ENCODE measurements around the gene ERBB4. TPM values are rescaled to one million over a fixed set of nuclear protein-coding genes. Genes with fewer than 3 reads are reported as not detected.

ERBB4 gene
- total and polyA plus RNA-seq, 7 experiments from 2014 or later = not detected

DNA sequence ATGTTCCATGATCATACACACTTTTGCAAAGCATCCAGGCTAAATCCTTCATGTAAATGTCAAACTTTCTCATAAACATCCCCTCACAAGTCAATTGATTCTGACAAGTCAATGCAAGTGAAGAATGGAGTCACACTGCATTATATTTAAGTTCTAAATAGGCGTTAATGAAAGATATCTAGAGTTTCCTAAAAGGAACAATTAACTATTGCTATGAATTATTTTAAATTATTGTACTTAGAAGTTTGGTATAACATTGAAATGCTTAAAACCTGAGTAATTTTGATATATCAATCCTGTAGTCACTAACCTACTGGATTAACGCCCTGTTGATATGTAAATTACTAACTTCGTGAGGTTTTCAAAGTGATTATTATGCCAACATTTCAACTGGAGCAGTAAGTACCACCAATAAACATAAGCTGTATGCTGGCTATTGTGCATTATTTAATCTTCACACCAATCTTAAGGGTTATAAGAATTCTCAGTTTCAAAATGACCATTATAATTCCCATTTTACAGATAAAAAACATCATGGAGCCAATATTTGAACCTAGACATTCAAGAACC lies 884.3 kb downstream of the ERBB4 start:
- CTCF ChIA-PET = no interaction called here
- H3K27me3 Mint-ChIP-seq = no peaks in the 10 kb centered on the region
- no peaks in the 10 kb centered on the region for H3K36me3 ChIP-seq (ENCODE audit: control insufficient read depth in 2 of 3, insufficient read depth in 3 of 3, low read length in 3 of 3)
- no peak overlapping the region for H3K4me3 ChIP-seq (ENCODE audit: low read length)
- H3K4me3 Mint-ChIP-seq = no peak overlapping the region
- no peak overlapping the region for H3K27ac Mint-ChIP-seq
- POLR2A ChIA-PET = no interaction called here
- no peaks in the 10 kb centered on the region for H3K27me3 ChIP-seq (ENCODE audit: control insufficient read depth in 2 of 2, insufficient read depth in 2 of 2, low read length in 2 of 2)
- DNase-seq (no peak), ATAC-seq (no peak)
- H3K4me1 Mint-ChIP-seq = no peaks in the 10 kb centered on the region
- intact Hi-C loops (cut with micrococcal nuclease) = no loop called here
- H3K9me3 ChIP-seq (ENCODE audit: control insufficient read depth in 2 of 3, low read length in 3 of 3) = no peaks in the 10 kb centered on the region
- no peak overlapping the region for H3K27ac ChIP-seq (ENCODE audit: low read depth, low read length)
- peaks cover 0 to 10% (median 0%) of the 10 kb centered on the region in 11 donors for H3K9me3 Mint-ChIP-seq
- H3K4me1 ChIP-seq (ENCODE audit: control insufficient read depth in 2 of 2, insufficient read depth in 2 of 2, low read length in 2 of 2) = no peaks in the 10 kb centered on the region
- no peaks in the 10 kb centered on the region for H3K36me3 Mint-ChIP-seq

DNA sequence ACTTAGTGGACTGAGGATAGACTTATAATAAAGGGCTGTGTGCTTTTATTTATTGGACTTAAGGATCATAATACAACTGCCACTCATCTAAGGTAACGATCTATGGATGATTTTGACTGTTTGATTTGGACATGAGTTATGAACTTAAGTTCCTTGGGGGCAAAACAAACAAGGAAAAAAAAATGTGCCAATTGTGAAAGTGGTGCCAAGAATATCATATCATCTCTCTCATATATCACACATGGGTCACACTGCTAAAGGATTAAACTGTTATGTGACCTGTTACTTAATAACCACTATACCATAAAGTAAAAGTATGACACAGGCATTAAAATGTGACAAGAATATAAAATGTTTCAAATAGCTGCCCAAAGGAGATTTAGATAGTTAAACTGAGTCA lies 886.3 kb downstream of the ERBB4 start:
- no peaks in the 10 kb centered on the region for H3K4me1 ChIP-seq (ENCODE audit: control insufficient read depth in 2 of 2, insufficient read depth in 2 of 2, low read length in 2 of 2)
- H3K27me3 ChIP-seq (ENCODE audit: control insufficient read depth in 2 of 2, insufficient read depth in 2 of 2, low read length in 2 of 2) = no peaks in the 10 kb centered on the region
- peaks cover 0 to 11% (median 0%) of the 10 kb centered on the region in 11 donors for H3K9me3 Mint-ChIP-seq
- intact Hi-C loops (cut with micrococcal nuclease) = no loop called here
- no peak overlapping the region for H3K27ac ChIP-seq (ENCODE audit: low read depth, low read length)
- no peaks in the 10 kb centered on the region for H3K9me3 ChIP-seq (ENCODE audit: control insufficient read depth in 2 of 3, low read length in 3 of 3)
- H3K36me3 ChIP-seq (ENCODE audit: control insufficient read depth in 2 of 3, insufficient read depth in 3 of 3, low read length in 3 of 3) = no peaks in the 10 kb centered on the region
- no peak for ATAC-seq
- H3K36me3 Mint-ChIP-seq = no peaks in the 10 kb centered on the region
- H3K4me3 ChIP-seq (ENCODE audit: low read length) = no peak overlapping the region
- H3K27ac Mint-ChIP-seq = no peak overlapping the region
- ChIA-PET CTCF (no interaction called here), POLR2A (no interaction called here)
- no peak for DNase-seq
- H3K27me3 Mint-ChIP-seq = no peaks in the 10 kb centered on the region
- H3K4me1 Mint-ChIP-seq = no peaks in the 10 kb centered on the region
- H3K4me3 Mint-ChIP-seq = no peak overlapping the region

DNA sequence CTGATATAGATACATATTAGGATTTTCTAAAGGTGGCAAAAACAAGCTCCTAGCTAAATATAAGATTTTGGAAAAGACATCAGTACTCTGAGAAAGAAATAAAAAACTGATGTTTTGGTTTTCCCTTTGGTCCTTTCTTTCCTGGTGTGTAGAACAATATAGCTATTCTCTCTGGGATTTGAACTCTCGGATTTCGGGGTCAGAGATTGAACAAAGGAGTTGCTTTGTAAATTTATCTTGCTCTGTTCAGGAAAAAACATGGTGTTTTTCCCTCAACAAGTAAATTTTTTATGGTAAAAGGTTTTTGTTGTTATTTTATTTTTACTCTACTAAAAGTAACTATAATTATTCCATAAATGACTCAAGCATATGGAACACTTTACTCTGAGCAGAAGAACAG lies 889.3 kb downstream of the ERBB4 start:
- no peak for ATAC-seq
- H3K27me3 Mint-ChIP-seq = no peaks in the 10 kb centered on the region

DNA sequence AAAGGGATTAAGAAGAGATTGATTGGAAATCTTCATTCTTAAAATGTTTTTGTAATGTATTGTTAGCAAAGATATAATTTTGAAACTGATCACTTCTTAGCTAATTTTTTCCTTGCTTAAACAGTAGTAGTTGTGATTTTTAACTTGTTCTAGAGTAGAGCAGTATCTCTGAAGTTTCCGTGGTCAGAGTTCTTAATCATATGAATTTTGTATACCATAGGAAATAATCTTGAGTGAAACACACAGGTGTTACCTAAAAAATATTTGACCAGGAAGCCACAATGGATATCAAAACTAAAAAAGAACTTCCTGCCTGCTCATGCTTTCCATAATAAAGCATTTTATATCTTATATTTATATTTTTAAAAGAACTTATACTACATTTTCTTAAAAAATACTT lies 907.1 kb downstream of the ERBB4 start:
- no peak overlapping the region for H3K4me3 Mint-ChIP-seq
- ChIA-PET POLR2A (no interaction called here), CTCF (no interaction called here)
- no peaks in the 10 kb centered on the region for H3K4me1 Mint-ChIP-seq
- Histone ChIP-seq H3K36me3 (ENCODE audit: control insufficient read depth in 2 of 3, insufficient read depth in 3 of 3, low read length in 3 of 3) (no peaks in the 10 kb centered on the region), H3K27ac (ENCODE audit: low read depth, low read length) (no peak overlapping the region), H3K4me3 (ENCODE audit: low read length) (no peak overlapping the region), H3K4me1 (ENCODE audit: control insufficient read depth in 2 of 2, insufficient read depth in 2 of 2, low read length in 2 of 2) (no peaks in the 10 kb centered on the region), H3K9me3 (ENCODE audit: control insufficient read depth in 2 of 3, low read length in 3 of 3) (no peaks in the 10 kb centered on the region), H3K27me3 (ENCODE audit: control insufficient read depth in 2 of 2, insufficient read depth in 2 of 2, low read length in 2 of 2) (no peaks in the 10 kb centered on the region)
- no peaks in the 10 kb centered on the region for H3K36me3 Mint-ChIP-seq
- H3K9me3 Mint-ChIP-seq = peaks cover 0 to 5% (median 3%) of the 10 kb centered on the region in 11 donors
- ATAC-seq (no peak), DNase-seq (no peak)
- no peak overlapping the region for H3K27ac Mint-ChIP-seq
- intact Hi-C loops (cut with micrococcal nuclease) = no loop called here
- H3K27me3 Mint-ChIP-seq = no peaks in the 10 kb centered on the region

More for the DNA sequence above, 889.3 kb downstream of the ERBB4 start:
- H3K27me3 ChIP-seq (ENCODE audit: control insufficient read depth in 2 of 2, insufficient read depth in 2 of 2, low read length in 2 of 2) = no peaks in the 10 kb centered on the region
- intact Hi-C loops (cut with micrococcal nuclease) = no loop called here
- no peaks in the 10 kb centered on the region for H3K36me3 ChIP-seq (ENCODE audit: control insufficient read depth in 2 of 3, insufficient read depth in 3 of 3, low read length in 3 of 3)
- Mint-ChIP-seq H3K9me3 (peaks cover 0 to 5% (median 0%) of the 10 kb centered on the region in 11 donors), H3K27ac (no peak overlapping the region), H3K4me3 (no peak overlapping the region), H3K36me3 (no peaks in the 10 kb centered on the region), H3K4me1 (no peaks in the 10 kb centered on the region)
- no peak overlapping the region for H3K4me3 ChIP-seq (ENCODE audit: low read length)
- no peaks in the 10 kb centered on the region for H3K9me3 ChIP-seq (ENCODE audit: control insufficient read depth in 2 of 3, low read length in 3 of 3)
- no peaks in the 10 kb centered on the region for H3K4me1 ChIP-seq (ENCODE audit: control insufficient read depth in 2 of 2, insufficient read depth in 2 of 2, low read length in 2 of 2)
- ChIA-PET CTCF (no interaction called here), POLR2A (no interaction called here)
- no peak for DNase-seq
- no peak overlapping the region for H3K27ac ChIP-seq (ENCODE audit: low read depth, low read length)

DNA sequence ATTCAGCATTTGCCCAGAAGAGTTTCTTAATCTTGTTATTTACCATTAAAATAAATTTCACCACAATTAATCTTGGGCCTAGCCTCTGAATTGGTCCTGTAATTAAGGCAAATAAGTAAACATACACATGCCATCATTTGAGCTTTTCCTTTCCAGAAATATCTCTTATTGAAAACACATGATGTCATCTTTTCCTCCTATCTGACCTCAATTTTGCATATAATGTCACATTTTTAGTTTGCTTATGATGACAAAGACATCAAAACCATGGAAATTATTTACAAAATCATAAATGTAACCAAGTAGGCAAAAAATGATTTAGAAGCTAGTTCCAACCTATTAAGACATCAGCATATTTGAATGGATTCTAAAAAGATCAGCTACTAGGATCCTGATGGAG lies 915.5 kb downstream of the ERBB4 start:
- Histone ChIP-seq H3K27me3 (ENCODE audit: control insufficient read depth in 2 of 2, insufficient read depth in 2 of 2, low read length in 2 of 2) (no peaks in the 10 kb centered on the region), H3K9me3 (ENCODE audit: control insufficient read depth in 2 of 3, low read length in 3 of 3) (no peaks in the 10 kb centered on the region), H3K4me1 (ENCODE audit: control insufficient read depth in 2 of 2, insufficient read depth in 2 of 2, low read length in 2 of 2) (no peaks in the 10 kb centered on the region), H3K36me3 (ENCODE audit: control insufficient read depth in 2 of 3, insufficient read depth in 3 of 3, low read length in 3 of 3) (no peaks in the 10 kb centered on the region), H3K27ac (ENCODE audit: low read depth, low read length) (no peak overlapping the region), H3K4me3 (ENCODE audit: low read length) (no peak overlapping the region)
- no peak for DNase-seq
- CTCF ChIA-PET = no interaction called here
- intact Hi-C loops (cut with micrococcal nuclease) = no loop called here
- no peak overlapping the region for H3K27ac Mint-ChIP-seq
- H3K27me3 Mint-ChIP-seq = no peaks in the 10 kb centered on the region
- no peaks in the 10 kb centered on the region for H3K36me3 Mint-ChIP-seq
- H3K4me3 Mint-ChIP-seq = no peak overlapping the region
- H3K4me1 Mint-ChIP-seq = no peaks in the 10 kb centered on the region
- POLR2A ChIA-PET = no interaction called here
- peaks cover 0 to 10% (median 0%) of the 10 kb centered on the region in 11 donors for H3K9me3 Mint-ChIP-seq
- ATAC-seq = no peak

DNA sequence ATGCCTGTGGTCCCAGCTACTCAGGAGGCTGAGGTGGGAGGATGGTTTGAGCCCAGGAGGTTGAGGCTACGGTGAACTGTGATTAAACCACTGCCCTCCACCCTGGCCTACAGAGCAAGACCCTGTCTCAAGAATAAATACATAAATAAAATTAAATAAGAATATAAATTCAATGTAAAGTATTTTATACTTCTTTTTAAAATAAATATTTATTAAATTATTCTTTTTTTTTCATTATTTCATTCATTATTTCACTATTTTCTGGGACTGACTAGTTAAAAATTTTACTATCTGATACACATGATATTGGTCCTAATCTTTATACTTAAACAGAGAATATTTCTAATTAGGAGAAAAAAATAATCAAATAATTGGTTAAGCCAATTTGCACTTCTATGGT lies 917.6 kb downstream of the ERBB4 start:
- H3K4me3 ChIP-seq (ENCODE audit: low read length) = no peak overlapping the region
- DNase-seq (no peak), ATAC-seq (no peak)
- Mint-ChIP-seq H3K36me3 (no peaks in the 10 kb centered on the region), H3K27ac (no peak overlapping the region), H3K4me1 (no peaks in the 10 kb centered on the region), H3K9me3 (peaks cover 0 to 8% (median 0%) of the 10 kb centered on the region in 11 donors), H3K4me3 (no peak overlapping the region), H3K27me3 (no peaks in the 10 kb centered on the region)
- no peaks in the 10 kb centered on the region for H3K27me3 ChIP-seq (ENCODE audit: control insufficient read depth in 2 of 2, insufficient read depth in 2 of 2, low read length in 2 of 2)
- H3K27ac ChIP-seq (ENCODE audit: low read depth, low read length) = no peak overlapping the region
- CTCF ChIA-PET = no interaction called here
- POLR2A ChIA-PET = no interaction called here
- no peaks in the 10 kb centered on the region for H3K9me3 ChIP-seq (ENCODE audit: control insufficient read depth in 2 of 3, low read length in 3 of 3)
- no peaks in the 10 kb centered on the region for H3K36me3 ChIP-seq (ENCODE audit: control insufficient read depth in 2 of 3, insufficient read depth in 3 of 3, low read length in 3 of 3)
- intact Hi-C loops (cut with micrococcal nuclease) = no loop called here
- H3K4me1 ChIP-seq (ENCODE audit: control insufficient read depth in 2 of 2, insufficient read depth in 2 of 2, low read length in 2 of 2) = no peaks in the 10 kb centered on the region

DNA sequence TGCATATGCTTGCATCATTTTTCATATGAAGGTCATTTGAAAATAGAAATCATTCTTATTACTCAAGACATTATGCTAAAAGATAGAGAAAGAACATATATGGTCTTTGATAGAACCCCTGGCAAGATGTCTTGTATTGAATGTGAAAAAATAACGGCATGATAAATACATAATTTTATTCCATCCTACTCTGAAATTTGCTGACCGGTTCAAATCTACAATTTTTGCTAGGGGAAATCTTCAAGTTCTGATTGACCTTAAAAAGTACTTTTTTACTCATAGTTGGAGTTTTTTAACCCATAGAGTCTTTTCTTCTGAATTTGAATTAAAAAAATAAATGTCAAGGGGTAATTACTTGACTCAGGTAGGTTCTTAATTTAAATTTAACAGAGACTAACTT lies 920.8 kb downstream of the ERBB4 start:
- no peak for ATAC-seq
- CTCF ChIA-PET = no interaction called here
- no peak for DNase-seq
- H3K27ac Mint-ChIP-seq = no peak overlapping the region
- Histone ChIP-seq H3K4me3 (ENCODE audit: low read length) (no peak overlapping the region), H3K27ac (ENCODE audit: low read depth, low read length) (no peak overlapping the region), H3K36me3 (ENCODE audit: control insufficient read depth in 2 of 3, insufficient read depth in 3 of 3, low read length in 3 of 3) (no peaks in the 10 kb centered on the region), H3K9me3 (ENCODE audit: control insufficient read depth in 2 of 3, low read length in 3 of 3) (no peaks in the 10 kb centered on the region), H3K27me3 (ENCODE audit: control insufficient read depth in 2 of 2, insufficient read depth in 2 of 2, low read length in 2 of 2) (no peaks in the 10 kb centered on the region), H3K4me1 (ENCODE audit: control insufficient read depth in 2 of 2, insufficient read depth in 2 of 2, low read length in 2 of 2) (no peaks in the 10 kb centered on the region)
- no peaks in the 10 kb centered on the region for H3K4me1 Mint-ChIP-seq
- intact Hi-C loops (cut with micrococcal nuclease) = no loop called here
- no peak overlapping the region for H3K4me3 Mint-ChIP-seq
- POLR2A ChIA-PET = no interaction called here
- H3K27me3 Mint-ChIP-seq = peaks cover 0 to 2% (median 0%) of the 10 kb centered on the region in 5 donors
- H3K9me3 Mint-ChIP-seq = peaks cover 0 to 11% (median 0%) of the 10 kb centered on the region in 11 donors
- H3K36me3 Mint-ChIP-seq = no peaks in the 10 kb centered on the region
